ENCODE data around the gene HOTAIR.

The HOTAIR gene

GRCh38 chr12:53974084-53975063, at the start of gene HOTAIR:
Gene HOTAIR (minus strand): TSS chr12:53974954.
- DNase-seq: no peak

GRCh38 chr12:54024127-54024526, 49.4 kb upstream of the HOTAIR start:
- no peak for DNase-seq

- no peak for DNase-seq
Measured at GRCh38 chr12:54022960-54023884, 48.5 kb upstream of the HOTAIR start.

- DNase-seq: no peak
Measured at GRCh38 chr12:54021432-54022013, 46.8 kb upstream of the HOTAIR start.

GRCh38 chr12:54020591-54021405, 46.0 kb upstream of the HOTAIR start:
- DNase-seq: no peak

- no peak for DNase-seq
Measured at GRCh38 chr12:54019924-54020590, 45.3 kb upstream of the HOTAIR start.

GRCh38 chr12:54019091-54019811, 44.5 kb upstream of the HOTAIR start:
- no peak for DNase-seq

GRCh38 chr12:54018468-54018984, 43.8 kb upstream of the HOTAIR start:
- no peak for DNase-seq

GRCh38 chr12:54017878-54018467, 43.2 kb upstream of the HOTAIR start:
- no peak for DNase-seq

GRCh38 chr12:54017027-54017788, 42.5 kb upstream of the HOTAIR start:
- no peak for DNase-seq

GRCh38 chr12:54016478-54016964, 41.8 kb upstream of the HOTAIR start:
- DNase-seq: no peak

- DNase-seq: no peak
Measured at GRCh38 chr12:54016051-54016450, 41.3 kb upstream of the HOTAIR start.

GRCh38 chr12:54015018-54015931, 40.5 kb upstream of the HOTAIR start:
- no peak for DNase-seq

GRCh38 chr12:54014377-54015017, 39.7 kb upstream of the HOTAIR start:
- DNase-seq: no peak

- DNase-seq: no peak
Measured at GRCh38 chr12:54012631-54013409, 38.1 kb upstream of the HOTAIR start.

- DNase-seq: no peak
Measured at GRCh38 chr12:54011665-54012532, 37.1 kb upstream of the HOTAIR start.

Measured in inflammatory macrophage treated with lipopolysaccharide for 4 hours (primary cell).